T-helper 17 cell (primary cell): Measurements from ENCODE around the gene SYAP1. TPM values are rescaled to one million over a fixed set of nuclear protein-coding genes. Genes with fewer than 3 reads are reported as not detected.
A peak's percentile ranks its signal among the peaks of the same experiment; 100 is the strongest.

Experiments
- ATAC-seq: fragments of 150-1000 bp; cut with Tn5 transposase; 2 replicates; pipeline ENCODE4 v1.10.0; 2021; ENCODE audit warnings: mild to moderate bottlenecking, moderate library complexity
- DNase-seq, 3 donors: peaks; one replicate each; pipeline versions ENCODE4 v3.0.0 to v3.0.0-alpha.2; 2020 to 2021
- H3K9me3 ChIP-seq: one replicate; pipeline ENCODE4 v1.7.0; 2013; ENCODE audit warnings: low read length, mild to moderate bottlenecking; ENCODE audit not compliant: control insufficient read depth, poor library complexity, severe bottlenecking
- H3K27ac Mint-ChIP-seq: one replicate; pipeline ENCODE4 v1.8.0; 2022; ENCODE audit warnings: mild to moderate bottlenecking, moderate library complexity, mixed read lengths
- H3K27me3 Mint-ChIP-seq: one replicate; pipeline ENCODE4 v1.8.0; 2022; ENCODE audit warnings: mixed read lengths
- H3K36me3 Mint-ChIP-seq: one replicate; pipeline ENCODE4 v1.8.0; 2022; ENCODE audit warnings: low read depth, mixed read lengths
- H3K4me1 Mint-ChIP-seq: one replicate; pipeline ENCODE4 v1.8.0; 2022; ENCODE audit warnings: mild to moderate bottlenecking, mixed read lengths
- H3K4me3 Mint-ChIP-seq: one replicate; pipeline ENCODE4 v1.8.0; 2022; ENCODE audit warnings: mild to moderate bottlenecking, moderate library complexity, mixed read lengths
- total RNA-seq, 4 donors: library from RNA in 2 of 4; stranded (reverse) in 2 of 4; gene quantifications; one replicate each; pipeline ENCODE4 v1.2.3 and lab custom pipeline; 2022 to 2026

SYAP1 gene
- total RNA-seq, 2 donors from 2014 or later, result 31.3 to 35.2 TPM

DNA sequence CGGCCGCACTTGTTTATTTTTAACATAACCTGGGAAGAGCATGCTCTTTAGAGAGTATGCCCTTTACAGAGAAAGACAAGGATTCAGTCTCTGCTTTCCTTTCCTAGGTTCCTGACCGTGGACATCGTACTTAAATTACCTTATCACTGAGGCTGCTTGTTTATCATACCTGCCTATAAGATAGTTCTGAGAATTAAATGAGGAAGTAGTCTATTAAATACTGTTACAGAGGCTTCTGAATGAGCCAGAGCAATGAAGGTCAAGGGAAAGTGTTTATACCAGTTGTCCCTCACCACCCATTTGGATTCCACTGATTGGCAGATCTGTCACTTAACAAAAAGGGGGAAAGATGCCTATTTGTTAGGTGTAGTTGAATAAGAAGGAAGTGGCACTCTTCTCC, 76.9 kb downstream of the SYAP1 start:
- no peak for DNase-seq
- no peaks in the 10 kb centered on the region for H3K36me3 Mint-ChIP-seq
- no peak overlapping the region for H3K27ac Mint-ChIP-seq
- H3K9me3 ChIP-seq, result no peaks in the 10 kb centered on the region
- peaks cover 7% of the 10 kb centered on the region for H3K4me1 Mint-ChIP-seq
- no peak for ATAC-seq
- H3K4me3 Mint-ChIP-seq, result no peak overlapping the region
- no peaks in the 10 kb centered on the region for H3K27me3 Mint-ChIP-seq

DNA sequence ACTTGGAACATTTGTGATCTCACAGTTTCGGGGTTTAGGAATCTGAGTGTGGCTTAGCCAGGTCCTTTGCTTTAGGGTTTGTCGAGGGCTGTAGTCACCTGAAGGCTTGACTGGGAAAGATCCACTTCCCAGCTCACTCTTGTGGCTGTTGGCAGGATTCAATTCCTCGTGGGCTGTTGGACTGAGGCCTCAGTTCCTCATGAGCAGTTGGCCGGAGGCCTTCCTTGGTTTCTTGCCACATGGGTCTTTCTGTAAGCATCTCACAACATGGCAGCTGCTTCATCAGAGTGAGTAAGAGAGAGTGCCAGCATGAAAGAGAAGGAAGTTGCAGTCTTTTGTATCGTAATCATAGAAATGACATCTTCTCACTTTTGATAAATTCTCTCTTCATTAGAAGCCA, 77.9 kb downstream of the SYAP1 start:
- H3K36me3 Mint-ChIP-seq, result no peaks in the 10 kb centered on the region
- H3K4me3 Mint-ChIP-seq, result no peak overlapping the region
- ATAC-seq, result no peak
- H3K27ac Mint-ChIP-seq, result peak overlapping the region; percentile 16
- DNase-seq, result no peak
- H3K27me3 Mint-ChIP-seq, result no peaks in the 10 kb centered on the region
- no peaks in the 10 kb centered on the region for H3K9me3 ChIP-seq
- peaks cover 7% of the 10 kb centered on the region for H3K4me1 Mint-ChIP-seq

DNA sequence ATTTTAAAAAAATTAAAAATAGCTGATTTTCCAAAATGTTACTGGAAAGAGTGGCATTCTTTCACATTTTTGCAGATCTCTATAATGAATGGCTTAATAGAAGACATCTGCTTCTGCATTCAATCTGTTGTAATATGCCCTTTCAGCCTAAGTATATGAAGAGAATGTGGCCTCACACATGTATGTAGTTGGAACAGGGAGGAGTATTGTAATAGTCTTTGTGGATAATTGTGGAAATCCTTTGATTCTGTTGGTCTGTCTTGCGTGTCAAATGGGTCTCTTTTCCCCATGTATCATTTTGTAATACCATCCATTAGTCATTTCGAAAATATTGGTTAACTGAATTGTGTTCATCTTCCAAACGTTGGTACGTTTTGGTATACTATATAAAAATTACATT, 78.4 kb downstream of the SYAP1 start:
- Mint-ChIP-seq H3K4me1 (peaks cover 7% of the 10 kb centered on the region), H3K36me3 (no peaks in the 10 kb centered on the region), H3K27me3 (no peaks in the 10 kb centered on the region), H3K27ac (peak overlapping the region; percentile 16), H3K4me3 (no peak overlapping the region)
- DNase-seq (no peak), ATAC-seq (no peak)
- no peaks in the 10 kb centered on the region for H3K9me3 ChIP-seq

DNA sequence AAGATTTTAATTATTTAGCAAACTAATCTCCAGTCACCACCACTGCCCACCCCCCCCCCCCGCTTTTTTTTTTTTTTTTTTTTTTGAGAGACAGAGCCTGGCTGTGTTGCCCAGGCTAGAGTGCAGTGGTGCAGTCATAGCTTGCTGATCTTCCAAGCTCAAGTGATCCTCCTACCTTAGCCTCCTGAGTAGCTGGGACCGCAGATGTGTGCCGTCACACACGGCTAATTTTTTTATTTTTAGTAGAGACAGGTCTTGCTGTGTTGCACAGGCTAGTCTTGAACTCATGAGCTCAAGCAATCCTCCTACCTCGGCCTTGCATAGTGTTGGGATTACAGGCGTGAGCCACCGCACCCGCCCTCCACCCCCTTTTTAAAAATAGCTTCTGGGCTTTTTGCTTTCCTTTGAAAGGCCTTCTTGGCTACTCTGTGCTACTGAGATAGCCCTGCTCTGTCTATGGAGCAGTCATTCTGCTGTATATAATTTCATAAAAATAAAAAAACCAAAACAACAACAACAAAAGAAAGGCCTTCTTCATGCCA, 85.6 kb downstream of the SYAP1 start:
- ATAC-seq, result no peak
- Mint-ChIP-seq H3K36me3 (no peaks in the 10 kb centered on the region), H3K27ac (no peak overlapping the region), H3K27me3 (no peaks in the 10 kb centered on the region), H3K4me3 (no peak overlapping the region), H3K4me1 (peaks cover 4% of the 10 kb centered on the region)
- no peak for DNase-seq
- no peaks in the 10 kb centered on the region for H3K9me3 ChIP-seq

DNA sequence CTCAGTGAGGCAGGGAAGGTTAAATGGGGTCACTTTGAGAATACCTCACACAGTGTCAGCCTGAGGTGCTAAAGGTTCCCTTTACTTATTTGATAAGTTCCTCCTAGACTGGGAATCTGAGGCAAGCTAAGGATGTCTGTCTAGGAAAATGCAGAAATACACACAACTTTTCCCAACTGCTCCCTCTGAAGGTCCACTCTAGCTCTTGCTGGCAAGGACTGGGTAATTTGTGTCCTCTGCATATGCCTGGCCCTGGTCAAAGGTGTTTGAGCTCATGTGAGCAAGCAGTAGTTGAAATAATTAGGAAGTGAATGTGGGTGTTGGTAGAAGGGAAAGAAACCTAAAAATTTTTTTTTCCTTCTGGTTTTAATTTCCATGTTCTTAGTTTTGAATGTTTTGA, 88.1 kb downstream of the SYAP1 start:
- Mint-ChIP-seq H3K27ac (peak overlapping the region; percentile 39), H3K4me1 (peaks cover 4% of the 10 kb centered on the region), H3K36me3 (no peaks in the 10 kb centered on the region), H3K27me3 (no peaks in the 10 kb centered on the region), H3K4me3 (no peak overlapping the region)
- ATAC-seq, result no peak
- H3K9me3 ChIP-seq, result no peaks in the 10 kb centered on the region
- DNase-seq, result no peak

DNA sequence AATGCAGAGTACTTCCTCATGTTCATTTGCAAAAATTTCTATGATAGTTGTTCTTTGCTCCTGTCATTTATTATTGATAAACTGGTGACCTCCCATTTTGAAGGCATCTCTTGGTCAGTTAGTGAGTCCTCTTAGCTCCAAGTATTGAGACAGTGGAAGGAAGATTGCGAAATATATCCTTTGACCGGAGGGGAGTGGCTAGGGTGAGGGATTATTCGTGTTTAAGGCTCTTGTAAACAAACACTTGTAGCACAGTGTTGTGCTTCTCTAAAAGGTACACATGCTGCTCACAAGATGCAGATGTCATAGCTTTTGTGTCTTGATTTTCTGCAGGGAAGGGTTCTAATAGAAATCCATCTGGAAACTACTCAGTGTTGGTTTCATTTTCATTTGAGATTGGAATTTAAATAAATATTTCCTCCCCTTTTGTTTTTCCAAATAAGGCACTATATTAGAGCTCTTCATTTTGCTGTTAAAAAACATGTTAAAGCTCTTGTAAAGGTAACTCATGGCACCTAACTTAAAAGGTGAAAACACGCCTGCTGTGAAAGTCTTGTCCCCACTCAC, 88.6 kb downstream of the SYAP1 start:
- no peaks in the 10 kb centered on the region for H3K9me3 ChIP-seq
- Mint-ChIP-seq H3K36me3 (no peaks in the 10 kb centered on the region), H3K27me3 (no peaks in the 10 kb centered on the region), H3K4me3 (peak overlapping the region; percentile 63), H3K4me1 (peaks cover 4% of the 10 kb centered on the region), H3K27ac (no peak overlapping the region)
- DNase-seq (no peak), ATAC-seq (no peak)

DNA sequence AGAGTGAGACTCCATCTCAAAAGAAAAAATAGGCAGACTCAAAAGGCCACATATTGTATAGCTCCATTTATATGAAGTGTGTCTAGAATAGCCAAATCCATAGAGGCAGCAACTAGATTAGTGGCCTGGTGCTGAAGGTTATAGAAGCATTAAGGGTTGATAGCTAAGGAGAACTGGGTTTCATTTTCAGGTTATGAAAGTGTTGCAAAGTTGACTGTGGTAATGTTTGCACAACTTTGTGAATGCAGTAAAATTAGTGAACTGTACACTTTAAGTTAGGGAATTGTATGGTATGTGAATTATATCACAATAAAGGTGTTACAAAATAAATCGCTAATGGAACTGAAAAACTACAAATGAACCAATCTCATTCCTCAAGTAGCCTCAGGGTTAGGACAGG, 95.2 kb downstream of the SYAP1 start:
- Mint-ChIP-seq H3K27me3 (no peaks in the 10 kb centered on the region), H3K27ac (no peak overlapping the region), H3K36me3 (no peaks in the 10 kb centered on the region), H3K4me3 (no peak overlapping the region), H3K4me1 (peaks cover 2% of the 10 kb centered on the region)
- DNase-seq (no peak), ATAC-seq (no peak)
- H3K9me3 ChIP-seq, result no peaks in the 10 kb centered on the region

Other genes starting within 250 kb of the SYAP1 start
- not detected for gene S100G, start 69.5 kb upstream of the SYAP1 start, total RNA-seq
- gene CTPS2, start 6.9 kb upstream of the SYAP1 start, total RNA-seq, result 1 to 10 TPM; 3.4 to 4.1 TPM
- gene TXLNG, start 66.9 kb downstream of the SYAP1 start, total RNA-seq, result 10 to 100 TPM; 19.9 to 21.7 TPM
- 100 to 1,000 TPM; 103 to 105 TPM for gene RBBP7, start 150.8 kb downstream of the SYAP1 start, total RNA-seq
- gene REPS2, start 227.0 kb downstream of the SYAP1 start, total RNA-seq, result 1 to 10 TPM in 1 of 2 donors, under 1 TPM in 1; 0.35 to 3.3 TPM